Uterus (tissue), 4 donors: ENCODE measurements around the gene STARD8. TPM values are rescaled to one million over a fixed set of nuclear protein-coding genes. Genes with fewer than 3 reads are reported as not detected.

Experiments used
- DNase-seq, 2 donors: peaks; one replicate each; pipeline ENCODE4 v3.0.0-alpha.2; 2019 to 2020
- H3K27ac ChIP-seq, 2 donors: fragments of 200-600 bp; sonication (generic); 1 replicate in 1 of 2; 2 replicates in 1 of 2; pipeline ENCODE4 v1.5.1; 2016 to 2018
- H3K27me3 ChIP-seq, 2 donors: fragments of 200-600 bp; sonication (generic); one replicate each; pipeline ENCODE4 v1.5.1; 2018 to 2019; ENCODE audit warnings: control low read depth in 1 of 2
- H3K36me3 ChIP-seq, 2 donors: fragments of 200-600 bp; sonication (generic); one replicate each; pipeline ENCODE4 v1.5.1; 2019; ENCODE audit warnings: control low read depth in 1 of 2
- H3K4me1 ChIP-seq, 2 donors: fragments of 200-600 bp; sonication (generic); one replicate each; pipeline ENCODE4 v1.5.1; 2018 to 2019; ENCODE audit warnings: control low read depth in 1 of 2
- H3K4me3 ChIP-seq, 2 donors: fragments of 200-600 bp; sonication (generic); 1 replicate in 1 of 2; 2 replicates in 1 of 2; pipeline ENCODE4 v1.5.1; 2018 to 2019; ENCODE audit warnings: mild to moderate bottlenecking in 1 of 2
- H3K9me3 ChIP-seq, 2 donors: fragments of 200-600 bp; sonication (generic); one replicate each; pipeline ENCODE4 v1.5.1; 2019; ENCODE audit warnings: control low read depth in 1 of 2
- CTCF ChIP-seq, 4 experiments: fragments of 200-600 bp in 2 of 4; fragments of 450-650 bp in 2 of 4; sonication (generic) in 2 of 4; IDR thresholded peaks; one replicate each; pipeline ENCODE4 v1.5.1; 2016 to 2019; ENCODE audit warnings: antibody characterized with exemption in 4 of 4, mild to moderate bottlenecking in 2 of 4, moderate library complexity in 1 of 4
- POLR2A ChIP-seq, 2 donors: fragments of 450-650 bp; IDR thresholded peaks; one replicate each; pipeline ENCODE4 v1.6.1; 2016; ENCODE audit warnings: antibody characterized with exemption in 2 of 2, mild to moderate bottlenecking in 1 of 2, moderate library complexity in 1 of 2
- intact Hi-C: fragments of 100-400 bp; cut with DNase I; formaldehyde crosslinking; loops from one replicate; pipeline ENCODE4 v1.15.1; 2023; ENCODE audit warnings: low total_unique reads
- total RNA-seq, 4 donors: library from RNA; depleted of rRNA in 3 of 4; stranded (reverse); fragments of >200 nt in 3 of 4; gene quantifications; one replicate each; pipeline versions ENCODE4 v1.1.0 to v1.2.4, GENCODE V29; 2014 to 2023
- donor health status: DM: yes; HTN: yes; CAD: no.

STARD8 gene
- total RNA-seq, 4 donors from 2014 or later: 10.9 to 25.4 (median 17.2) TPM

DNA sequence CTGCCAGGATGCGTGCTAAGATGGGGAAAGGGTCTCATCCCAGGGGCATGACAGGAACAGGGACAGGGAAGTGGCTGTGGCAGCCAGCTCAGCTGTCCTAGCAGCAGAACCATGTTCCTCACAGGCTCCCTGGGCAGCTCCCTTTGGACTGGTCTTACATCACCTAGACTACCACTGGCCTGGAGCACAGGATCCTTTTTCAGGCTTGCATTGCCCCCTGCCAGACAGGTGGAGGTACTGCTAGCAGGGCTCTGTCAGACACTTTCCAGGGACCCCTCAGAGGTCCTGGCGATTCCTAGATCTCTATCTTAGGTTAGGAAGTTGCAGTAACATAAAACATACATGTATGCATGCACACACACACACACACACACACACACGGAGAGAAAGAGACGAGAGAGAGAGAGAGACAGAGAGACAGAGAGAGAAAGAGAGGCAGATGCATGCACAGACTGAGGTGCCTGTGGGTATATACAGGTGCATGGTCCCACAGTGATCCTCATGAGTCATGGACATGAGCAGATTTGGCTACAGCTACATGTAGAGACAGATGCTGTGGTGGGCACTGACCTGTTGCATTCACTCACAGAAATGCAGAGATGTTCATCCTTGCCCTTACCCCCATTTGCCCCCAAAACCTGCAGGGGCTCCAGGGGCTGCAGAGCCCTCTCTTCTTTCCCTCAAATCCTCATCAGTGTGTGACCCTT lies 63.6 kb downstream of the STARD8 start:
- H3K27me3 ChIP-seq: no peaks in the 10 kb centered on the region
- H3K27ac ChIP-seq: no peak overlapping the region
- no peaks in the 10 kb centered on the region for H3K9me3 ChIP-seq
- H3K4me3 ChIP-seq: no peak overlapping the region
- no peaks in the 10 kb centered on the region for H3K36me3 ChIP-seq
- no peaks in the 10 kb centered on the region for H3K4me1 ChIP-seq
- no peak for TF ChIP-seq POLR2A (IDR thresholded peaks at IDR 0.05)
- peak; percentile 27 to 68 (median 51) for TF ChIP-seq CTCF (IDR thresholded peaks at IDR 0.05)
- peak; percentile 28 to 49 for DNase-seq
- intact Hi-C loops: loop anchor here (10.0 kb wide), 1 partner anchor 516 kb away; no protein-coding TSS in a partner anchor

- intact Hi-C loops: loop anchor here (10.0 kb wide), 1 partner anchor 517 kb away; no protein-coding TSS in a partner anchor
- DNase-seq: no peak
- no peaks in the 10 kb centered on the region for H3K9me3 ChIP-seq
- no peaks in the 10 kb centered on the region for H3K36me3 ChIP-seq
- no peaks in the 10 kb centered on the region for H3K27me3 ChIP-seq
- no peak overlapping the region for H3K27ac ChIP-seq
- no peaks in the 10 kb centered on the region for H3K4me1 ChIP-seq
- TF ChIP-seq POLR2A (IDR thresholded peaks at IDR 0.05) (no peak), CTCF (IDR thresholded peaks at IDR 0.05) (no peak)
- no peak overlapping the region for H3K4me3 ChIP-seq
Measured at GRCh38 chrX:68711845-68712244, 64.4 kb downstream of the STARD8 start.

DNA sequence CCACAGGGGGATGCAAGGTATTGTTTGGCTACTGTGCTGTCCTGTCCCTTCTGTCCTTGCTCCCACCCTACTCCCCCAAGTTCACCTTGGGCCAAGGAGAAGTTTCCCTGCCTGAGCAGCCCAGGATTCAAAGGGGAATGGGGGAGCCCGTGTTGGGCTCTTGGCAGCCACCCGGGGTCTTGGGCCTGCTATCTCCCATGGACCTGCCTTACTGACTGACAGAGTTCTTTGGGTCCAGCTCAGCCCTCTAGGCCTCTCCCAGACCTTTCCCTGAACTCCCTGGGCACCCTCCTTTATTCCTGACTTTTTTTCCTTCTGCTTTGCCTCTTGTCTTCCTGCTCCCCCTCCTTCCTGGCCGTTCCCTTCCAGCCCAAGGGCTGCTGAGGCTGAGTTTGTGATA lies 67.4 kb downstream of the STARD8 start:
- no peak overlapping the region for H3K27ac ChIP-seq
- no peaks in the 10 kb centered on the region for H3K27me3 ChIP-seq
- H3K4me1 ChIP-seq: no peaks in the 10 kb centered on the region
- H3K36me3 ChIP-seq: no peaks in the 10 kb centered on the region
- no peak for DNase-seq
- intact Hi-C loops: loop anchor here (10.0 kb wide), 1 partner anchor 520 kb away; no protein-coding TSS in a partner anchor
- H3K9me3 ChIP-seq: no peaks in the 10 kb centered on the region
- no peak overlapping the region for H3K4me3 ChIP-seq
- TF ChIP-seq CTCF (IDR thresholded peaks at IDR 0.05) (no peak), POLR2A (IDR thresholded peaks at IDR 0.05) (no peak)

DNA sequence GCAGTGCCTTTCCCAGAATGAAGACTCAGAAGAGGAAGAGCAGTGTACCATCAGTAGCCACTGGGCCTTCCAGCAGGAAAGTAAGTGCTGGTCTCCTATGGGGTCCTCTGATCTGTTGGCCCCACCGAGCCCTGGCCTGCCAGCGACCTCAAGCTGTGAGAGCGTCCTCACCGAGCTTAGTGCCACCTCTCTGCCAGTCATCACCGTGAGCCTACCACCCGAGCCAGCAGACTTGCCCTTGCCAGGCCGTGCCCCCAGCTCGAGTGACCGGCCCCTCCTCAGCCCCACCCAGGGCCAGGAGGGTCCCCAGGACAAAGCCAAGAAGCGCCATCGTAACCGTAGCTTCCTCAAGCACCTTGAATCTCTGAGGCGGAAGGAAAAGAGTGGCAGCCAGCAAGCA lies 69.7 kb downstream of the STARD8 start:
- no peaks in the 10 kb centered on the region for H3K27me3 ChIP-seq
- no peak for DNase-seq
- H3K4me1 ChIP-seq: no peaks in the 10 kb centered on the region
- no peaks in the 10 kb centered on the region for H3K36me3 ChIP-seq
- H3K4me3 ChIP-seq: no peak overlapping the region
- H3K27ac ChIP-seq: no peak overlapping the region
- H3K9me3 ChIP-seq: no peaks in the 10 kb centered on the region
- TF ChIP-seq POLR2A (IDR thresholded peaks at IDR 0.05) (no peak), CTCF (IDR thresholded peaks at IDR 0.05) (no peak)
- intact Hi-C loops: loop anchor here (10.0 kb wide), 1 partner anchor 522 kb away; no protein-coding TSS in a partner anchor

DNA sequence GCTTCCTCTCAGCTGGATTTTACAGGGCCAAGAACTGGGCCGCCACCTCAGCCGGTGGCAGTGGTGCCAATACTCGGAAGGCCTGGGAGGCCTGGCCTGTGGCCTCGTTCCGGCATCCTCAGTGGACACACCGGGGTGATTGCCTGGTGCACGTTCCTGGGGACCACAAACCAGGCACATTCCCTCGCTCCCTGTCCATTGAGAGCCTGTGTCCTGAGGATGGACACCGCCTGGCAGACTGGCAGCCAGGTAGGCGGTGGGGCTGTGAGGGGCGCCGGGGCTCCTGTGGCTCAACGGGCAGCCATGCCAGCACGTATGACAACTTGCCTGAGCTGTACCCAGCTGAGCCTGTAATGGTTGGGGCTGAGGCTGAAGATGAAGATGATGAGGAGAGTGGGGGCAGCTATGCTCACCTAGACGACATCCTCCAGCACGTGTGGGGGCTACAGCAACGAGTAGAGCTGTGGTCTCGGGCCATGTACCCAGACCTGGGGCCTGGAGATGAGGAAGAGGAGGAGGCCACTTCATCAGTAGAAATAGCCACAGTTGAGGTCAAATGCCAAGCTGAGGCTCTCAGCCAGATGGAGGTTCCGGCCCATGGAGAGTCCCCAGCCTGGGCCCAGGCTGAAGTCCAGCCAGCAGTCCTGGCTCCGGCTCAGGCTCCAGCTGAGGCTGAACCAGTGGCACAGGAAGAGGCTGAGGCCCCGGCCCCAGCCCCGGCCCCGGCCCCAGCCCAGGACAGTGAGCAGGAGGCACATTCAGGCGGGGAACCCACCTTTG lies 70.4 kb downstream of the STARD8 start:
- Histone ChIP-seq H3K4me3 (no peak overlapping the region), H3K4me1 (no peaks in the 10 kb centered on the region), H3K36me3 (no peaks in the 10 kb centered on the region), H3K27me3 (no peaks in the 10 kb centered on the region), H3K9me3 (no peaks in the 10 kb centered on the region), H3K27ac (no peak overlapping the region)
- intact Hi-C loops: loop anchor here (10.0 kb wide), 1 partner anchor 523 kb away; no protein-coding TSS in a partner anchor
- no peak for TF ChIP-seq CTCF (IDR thresholded peaks at IDR 0.05)
- TF ChIP-seq POLR2A (IDR thresholded peaks at IDR 0.05): no peak
- DNase-seq: peak in 1 of 2 donors; percentile 6
